Uterus (tissue), 2 donors: Measurements from ENCODE around the gene NISCH.

Experiments used
- POLR2A ChIP-seq, 2 donors: fragments of 450-650 bp; IDR thresholded peaks; one replicate each; pipeline ENCODE4 v1.6.1; 2016; ENCODE audit warnings: antibody characterized with exemption in 2 of 2, mild to moderate bottlenecking in 1 of 2, moderate library complexity in 1 of 2
- TF ChIP-seq, protein P1 (sequence below), 4 experiments: fragments of 200-600 bp in 2 of 4; fragments of 450-650 bp in 2 of 4; sonication (generic) in 2 of 4; IDR thresholded peaks; one replicate each; pipeline ENCODE4 v1.5.1; 2016 to 2019; ENCODE audit warnings: antibody characterized with exemption in 4 of 4, mild to moderate bottlenecking in 2 of 4, moderate library complexity in 1 of 4

GRCh38 chr3:52450489-52451236, 4.7 kb upstream of the NISCH start:
- TF ChIP-seq, protein P1, sequence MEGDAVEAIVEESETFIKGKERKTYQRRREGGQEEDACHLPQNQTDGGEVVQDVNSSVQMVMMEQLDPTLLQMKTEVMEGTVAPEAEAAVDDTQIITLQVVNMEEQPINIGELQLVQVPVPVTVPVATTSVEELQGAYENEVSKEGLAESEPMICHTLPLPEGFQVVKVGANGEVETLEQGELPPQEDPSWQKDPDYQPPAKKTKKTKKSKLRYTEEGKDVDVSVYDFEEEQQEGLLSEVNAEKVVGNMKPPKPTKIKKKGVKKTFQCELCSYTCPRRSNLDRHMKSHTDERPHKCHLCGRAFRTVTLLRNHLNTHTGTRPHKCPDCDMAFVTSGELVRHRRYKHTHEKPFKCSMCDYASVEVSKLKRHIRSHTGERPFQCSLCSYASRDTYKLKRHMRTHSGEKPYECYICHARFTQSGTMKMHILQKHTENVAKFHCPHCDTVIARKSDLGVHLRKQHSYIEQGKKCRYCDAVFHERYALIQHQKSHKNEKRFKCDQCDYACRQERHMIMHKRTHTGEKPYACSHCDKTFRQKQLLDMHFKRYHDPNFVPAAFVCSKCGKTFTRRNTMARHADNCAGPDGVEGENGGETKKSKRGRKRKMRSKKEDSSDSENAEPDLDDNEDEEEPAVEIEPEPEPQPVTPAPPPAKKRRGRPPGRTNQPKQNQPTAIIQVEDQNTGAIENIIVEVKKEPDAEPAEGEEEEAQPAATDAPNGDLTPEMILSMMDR (IDR thresholded peaks at IDR 0.05): no peak
- TF ChIP-seq POLR2A (IDR thresholded peaks at IDR 0.05): no peak
